Osteoblast (primary cell): Measurements from ENCODE around the gene CPN2. TPM values are rescaled to one million over a fixed set of nuclear protein-coding genes. Genes with fewer than 3 reads are reported as not detected.

Source experiments
- DNase-seq: peaks from one replicate; pipeline ENCODE4 v3.0.0; 2011; ENCODE audit warnings: low spot score, mixed read lengths; ENCODE audit not compliant: insufficient read length; ENCODE audit errors: missing footprints
- H2AFZ ChIP-seq: 2 replicates; pipeline ENCODE4 v1.6.0; 2011; ENCODE audit warnings: mild to moderate bottlenecking, low read length
- H3K27ac ChIP-seq: 2 replicates; pipeline ENCODE4 v1.5.1; 2011; ENCODE audit warnings: mild to moderate bottlenecking, low read depth, low read length, moderate library complexity
- H3K27me3 ChIP-seq: 2 replicates; pipeline ENCODE4 v1.6.0; 2012; ENCODE audit warnings: mild to moderate bottlenecking, control low read depth, inconsistent platforms, low read length, moderate library complexity; ENCODE audit not compliant: insufficient read depth
- H3K36me3 ChIP-seq: 2 replicates; pipeline ENCODE4 v1.5.1; 2011; ENCODE audit warnings: mild to moderate bottlenecking, low read length, control low read depth, moderate library complexity; ENCODE audit not compliant: insufficient read depth
- H3K4me1 ChIP-seq: 2 replicates; pipeline ENCODE4 v1.5.1; 2011; ENCODE audit warnings: mild to moderate bottlenecking, low read length, control low read depth, moderate library complexity; ENCODE audit not compliant: insufficient read depth
- H3K4me2 ChIP-seq: 2 replicates; pipeline ENCODE4 v1.6.0; 2011; ENCODE audit warnings: mild to moderate bottlenecking, low read length; ENCODE audit not compliant: insufficient read depth
- H3K4me3 ChIP-seq: fragments of 200-600 bp; sonication (generic); 3 replicates; pipeline ENCODE4 v1.5.1; 2012; ENCODE audit warnings: mild to moderate bottlenecking, low read length, inconsistent platforms; ENCODE audit not compliant: insufficient read depth
- H3K79me2 ChIP-seq: 2 replicates; pipeline ENCODE4 v1.6.0; 2012; ENCODE audit warnings: mild to moderate bottlenecking, low read length, control low read depth, inconsistent platforms; ENCODE audit not compliant: insufficient read depth
- H3K9me3 ChIP-seq: 2 replicates; pipeline ENCODE4 v1.5.1; 2011; ENCODE audit warnings: low read depth, low read length, control low read depth
- H4K20me1 ChIP-seq: 2 replicates; pipeline ENCODE4 v1.6.0; 2012; ENCODE audit warnings: mild to moderate bottlenecking, low read length, control low read depth; ENCODE audit not compliant: insufficient read depth
- CTCF ChIP-seq: IDR thresholded peaks from 2 replicates; pipeline ENCODE4 v1.5.1; 2011; ENCODE audit warnings: mild to moderate bottlenecking, low read depth, low read length, moderate library complexity; ENCODE audit errors: extremely low read depth
- total RNA-seq: library from RNA; depleted of rRNA; stranded (reverse); fragments of >200 nt; gene quantifications from 2 replicates; pipeline ENCODE4 v1.2.3, GENCODE V29; 2012

Gene CPN2
- total RNA-seq, 1 donor: under 0.01 TPM

- Histone ChIP-seq H3K36me3 (no peaks in the 10 kb centered on the region), H4K20me1 (no peaks in the 10 kb centered on the region), H2AFZ (peak overlapping the region; percentile 25), H3K79me2 (no peaks in the 10 kb centered on the region), H3K4me3 (peak overlapping the region; percentile 67), H3K27ac (no peak overlapping the region), H3K4me1 (peaks cover 9% of the 10 kb centered on the region), H3K4me2 (peak overlapping the region; percentile 80), H3K9me3 (peaks cover 3% of the 10 kb centered on the region), H3K27me3 (peaks cover 60% of the 10 kb centered on the region)
- no peak for TF ChIP-seq CTCF
- DNase-seq: peak; percentile 86
Observed at GRCh38 chr3:194315965-194316361, 35.2 kb downstream of the CPN2 start.

- no peaks in the 10 kb centered on the region for H3K36me3 ChIP-seq
- DNase-seq: peak; percentile 97
- peak overlapping the region; percentile 67 for H3K4me3 ChIP-seq
- peak overlapping the region; percentile 9 for H3K27ac ChIP-seq
- H3K27me3 ChIP-seq: peaks cover 65% of the 10 kb centered on the region
- no peaks in the 10 kb centered on the region for H4K20me1 ChIP-seq
- peaks cover 9% of the 10 kb centered on the region for H3K4me1 ChIP-seq
- TF ChIP-seq CTCF: peak; percentile 80
- H2AFZ ChIP-seq: peak overlapping the region; percentile 72
- H3K79me2 ChIP-seq: no peaks in the 10 kb centered on the region
- peak overlapping the region; percentile 80 for H3K4me2 ChIP-seq
- H3K9me3 ChIP-seq: peaks cover 3% of the 10 kb centered on the region
Observed at GRCh38 chr3:194315088-194315964, 35.8 kb downstream of the CPN2 start.

- peak overlapping the region; percentile 80 for H3K4me2 ChIP-seq
- H3K27ac ChIP-seq: no peak overlapping the region
- no peaks in the 10 kb centered on the region for H4K20me1 ChIP-seq
- no peak for DNase-seq
- peak overlapping the region; percentile 67 for H3K4me3 ChIP-seq
- no peaks in the 10 kb centered on the region for H3K36me3 ChIP-seq
- H3K27me3 ChIP-seq: peaks cover 72% of the 10 kb centered on the region
- TF ChIP-seq CTCF: no peak
- H3K79me2 ChIP-seq: no peaks in the 10 kb centered on the region
- H2AFZ ChIP-seq: no peak overlapping the region
- peaks cover 9% of the 10 kb centered on the region for H3K4me1 ChIP-seq
- peaks cover 3% of the 10 kb centered on the region for H3K9me3 ChIP-seq
Observed at GRCh38 chr3:194314388-194315068, 36.6 kb downstream of the CPN2 start.
